ENCODE data around the gene C20orf173.
"Not testable (repeated sequence)": the region's sequence is repeated elsewhere in the genome, so short reads cannot be mapped to it uniquely, and the experiment has no call there.

C20orf173 gene

GRCh38 chr20:35523298-35523888 lies 6.1 kb downstream of the C20orf173 start:
- no peaks in the 10 kb centered on the region for H3K36me3 ChIP-seq (ENCODE audit: insufficient read depth, low read length)
- no peak overlapping the region for H3K27ac ChIP-seq (ENCODE audit: low read depth, low read length)
- WGBS = 72% methylated on average over 6 of the region's 6 CpGs
- no peaks in the 10 kb centered on the region for H3K27me3 ChIP-seq (ENCODE audit: insufficient read depth, low read length)
- no peaks in the 10 kb centered on the region for H3K9me3 ChIP-seq (ENCODE audit: insufficient read depth, low read depth, low read length)
- no peak overlapping the region for H3K4me3 ChIP-seq (ENCODE audit: low read length)
- H3K9ac ChIP-seq (ENCODE audit: low read depth, low read length) = no peak overlapping the region
- no peaks in the 10 kb centered on the region for H3K4me1 ChIP-seq (ENCODE audit: insufficient read depth, low read length)

DNA sequence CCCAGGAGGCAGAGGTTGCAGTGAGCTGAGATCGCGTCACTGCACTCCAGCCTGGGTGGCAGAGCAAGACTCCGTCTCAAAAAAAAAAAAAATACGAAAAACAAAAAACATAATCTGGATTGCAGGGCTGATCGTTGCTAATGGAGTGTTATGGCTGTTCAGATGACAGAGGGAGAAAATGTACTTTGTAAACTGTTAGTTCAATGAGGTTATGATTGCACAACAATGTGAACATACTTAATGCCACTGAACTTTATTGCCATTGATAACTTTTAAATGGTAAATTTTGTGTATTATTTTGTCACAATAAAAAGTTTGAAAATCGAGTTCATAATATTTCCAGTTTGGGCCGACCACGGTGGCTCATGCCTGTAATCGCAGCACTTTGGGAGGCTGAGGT lies 10.5 kb downstream of the C20orf173 start:
- Histone ChIP-seq H3K36me3 (ENCODE audit: insufficient read depth, low read length) (no peaks in the 10 kb centered on the region), H3K4me1 (ENCODE audit: insufficient read depth, low read length) (no peaks in the 10 kb centered on the region), H3K9me3 (ENCODE audit: insufficient read depth, low read depth, low read length) (no peaks in the 10 kb centered on the region), H3K27ac (ENCODE audit: low read depth, low read length) (no peak overlapping the region), H3K9ac (ENCODE audit: low read depth, low read length) (no peak overlapping the region), H3K27me3 (ENCODE audit: insufficient read depth, low read length) (no peaks in the 10 kb centered on the region), H3K4me3 (ENCODE audit: low read length) (no peak overlapping the region)
- WGBS = 91% methylated on average over 9 of the region's 9 CpGs

GRCh38 chr20:35517767-35518166 lies 11.7 kb downstream of the C20orf173 start:
- H3K27ac ChIP-seq (ENCODE audit: low read depth, low read length); H3K9ac ChIP-seq (ENCODE audit: low read depth, low read length); H3K4me1 ChIP-seq (ENCODE audit: insufficient read depth, low read length); H3K9me3 ChIP-seq (ENCODE audit: insufficient read depth, low read depth, low read length); H3K27me3 ChIP-seq (ENCODE audit: insufficient read depth, low read length); H3K4me3 ChIP-seq (ENCODE audit: low read length); H3K36me3 ChIP-seq (ENCODE audit: insufficient read depth, low read length): not testable (repeated sequence)
- 82% methylated on average over 4 of the region's 5 CpGs for WGBS

- Histone ChIP-seq H3K9ac (ENCODE audit: low read depth, low read length) (no peak overlapping the region), H3K36me3 (ENCODE audit: insufficient read depth, low read length) (peaks cover 9% of the 10 kb centered on the region), H3K4me1 (ENCODE audit: insufficient read depth, low read length) (no peaks in the 10 kb centered on the region), H3K9me3 (ENCODE audit: insufficient read depth, low read depth, low read length) (no peaks in the 10 kb centered on the region), H3K4me3 (ENCODE audit: low read length) (no peak overlapping the region), H3K27ac (ENCODE audit: low read depth, low read length) (no peak overlapping the region), H3K27me3 (ENCODE audit: insufficient read depth, low read length) (no peaks in the 10 kb centered on the region)
- 90% methylated on average over 1 of the region's 1 CpG for WGBS
Measured at GRCh38 chr20:35517125-35517524, 12.3 kb downstream of the C20orf173 start.

- Histone ChIP-seq H3K4me3 (ENCODE audit: low read length) (no peak overlapping the region), H3K27me3 (ENCODE audit: insufficient read depth, low read length) (no peaks in the 10 kb centered on the region), H3K27ac (ENCODE audit: low read depth, low read length) (no peak overlapping the region), H3K9ac (ENCODE audit: low read depth, low read length) (no peak overlapping the region), H3K36me3 (ENCODE audit: insufficient read depth, low read length) (peaks cover 19% of the 10 kb centered on the region), H3K4me1 (ENCODE audit: insufficient read depth, low read length) (no peaks in the 10 kb centered on the region), H3K9me3 (ENCODE audit: insufficient read depth, low read depth, low read length) (no peaks in the 10 kb centered on the region)
- WGBS = 79% methylated on average over 2 of the region's 3 CpGs
Measured at GRCh38 chr20:35515949-35516645, 13.4 kb downstream of the C20orf173 start.

GRCh38 chr20:35515341-35515740 lies 14.1 kb downstream of the C20orf173 start:
- peaks cover 26% of the 10 kb centered on the region for H3K36me3 ChIP-seq (ENCODE audit: insufficient read depth, low read length)
- no peak overlapping the region for H3K4me3 ChIP-seq (ENCODE audit: low read length)
- no peak overlapping the region for H3K27ac ChIP-seq (ENCODE audit: low read depth, low read length)
- no peaks in the 10 kb centered on the region for H3K4me1 ChIP-seq (ENCODE audit: insufficient read depth, low read length)
- no peak overlapping the region for H3K9ac ChIP-seq (ENCODE audit: low read depth, low read length)
- H3K9me3 ChIP-seq (ENCODE audit: insufficient read depth, low read depth, low read length) = no peaks in the 10 kb centered on the region
- no peaks in the 10 kb centered on the region for H3K27me3 ChIP-seq (ENCODE audit: insufficient read depth, low read length)
- WGBS = 92% methylated on average over 4 of the region's 4 CpGs

DNA sequence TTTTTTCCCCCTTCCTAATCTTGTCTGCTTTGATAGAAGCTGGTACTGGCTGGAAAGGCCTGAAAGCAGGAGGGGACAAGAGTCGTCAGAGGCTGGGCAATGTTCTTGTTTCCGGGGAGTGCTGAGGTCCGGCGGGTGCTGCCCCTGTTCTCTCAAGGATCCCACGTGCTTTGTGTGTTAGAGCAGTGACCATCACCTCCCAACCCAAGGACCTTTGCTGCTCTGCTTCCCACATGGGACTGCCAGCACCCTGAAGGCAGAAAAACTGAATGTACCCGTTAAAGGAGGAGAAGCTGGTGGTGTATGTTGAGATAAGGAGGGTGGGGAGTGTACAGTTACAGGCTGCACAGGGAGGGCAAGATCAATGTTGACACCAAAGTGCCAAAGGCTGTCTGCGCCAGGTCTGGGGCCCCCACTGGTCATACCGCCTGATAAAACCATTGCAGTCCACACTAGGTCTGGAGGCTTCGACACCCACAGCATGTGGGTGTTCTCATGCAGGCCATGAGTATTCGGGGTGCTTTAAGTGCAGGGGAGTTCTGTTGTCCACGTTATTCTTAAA lies 15.0 kb downstream of the C20orf173 start:
- no peak overlapping the region for H3K4me3 ChIP-seq (ENCODE audit: low read length)
- H3K9me3 ChIP-seq (ENCODE audit: insufficient read depth, low read depth, low read length) = no peaks in the 10 kb centered on the region
- H3K9ac ChIP-seq (ENCODE audit: low read depth, low read length) = no peak overlapping the region
- no peaks in the 10 kb centered on the region for H3K4me1 ChIP-seq (ENCODE audit: insufficient read depth, low read length)
- peaks cover 35% of the 10 kb centered on the region for H3K36me3 ChIP-seq (ENCODE audit: insufficient read depth, low read length)
- WGBS = 94% methylated on average over 11 of the region's 11 CpGs
- no peak overlapping the region for H3K27ac ChIP-seq (ENCODE audit: low read depth, low read length)
- no peaks in the 10 kb centered on the region for H3K27me3 ChIP-seq (ENCODE audit: insufficient read depth, low read length)

DNA sequence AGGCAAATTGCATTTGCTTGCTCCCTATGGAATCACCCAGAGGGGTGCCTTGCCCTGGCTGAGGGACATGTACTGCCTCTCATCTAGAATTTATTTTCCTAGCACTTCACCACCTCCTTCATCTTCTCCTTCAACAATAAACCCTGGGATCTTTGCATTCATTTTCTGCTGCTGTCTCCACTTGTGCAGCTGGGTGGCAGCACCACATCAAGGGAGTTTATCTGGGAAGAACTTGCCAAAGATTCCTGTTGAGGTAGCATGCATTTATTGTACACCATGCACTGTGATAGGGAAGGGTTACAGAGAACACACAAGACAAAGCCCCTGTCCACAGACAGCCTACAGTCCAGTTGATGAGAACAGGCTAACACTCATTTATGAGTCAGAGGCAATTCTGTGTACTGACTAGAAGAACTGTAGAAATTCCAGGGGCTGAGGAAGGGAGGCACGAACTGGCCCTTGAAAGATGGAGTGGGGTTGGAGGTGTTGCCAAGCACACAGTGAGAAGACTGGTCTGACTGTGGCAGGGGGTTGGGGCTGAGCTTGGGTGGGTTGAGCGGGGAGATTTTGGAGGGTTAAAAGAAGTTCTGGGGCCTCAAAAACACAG lies 17.5 kb downstream of the C20orf173 start:
- Histone ChIP-seq H3K4me1 (ENCODE audit: insufficient read depth, low read length) (no peaks in the 10 kb centered on the region), H3K9me3 (ENCODE audit: insufficient read depth, low read depth, low read length) (no peaks in the 10 kb centered on the region), H3K9ac (ENCODE audit: low read depth, low read length) (no peak overlapping the region), H3K27ac (ENCODE audit: low read depth, low read length) (no peak overlapping the region), H3K4me3 (ENCODE audit: low read length) (no peak overlapping the region), H3K27me3 (ENCODE audit: insufficient read depth, low read length) (no peaks in the 10 kb centered on the region), H3K36me3 (ENCODE audit: insufficient read depth, low read length) (peaks cover 59% of the 10 kb centered on the region)
- WGBS = 91% methylated on average over 2 of the region's 2 CpGs

DNA sequence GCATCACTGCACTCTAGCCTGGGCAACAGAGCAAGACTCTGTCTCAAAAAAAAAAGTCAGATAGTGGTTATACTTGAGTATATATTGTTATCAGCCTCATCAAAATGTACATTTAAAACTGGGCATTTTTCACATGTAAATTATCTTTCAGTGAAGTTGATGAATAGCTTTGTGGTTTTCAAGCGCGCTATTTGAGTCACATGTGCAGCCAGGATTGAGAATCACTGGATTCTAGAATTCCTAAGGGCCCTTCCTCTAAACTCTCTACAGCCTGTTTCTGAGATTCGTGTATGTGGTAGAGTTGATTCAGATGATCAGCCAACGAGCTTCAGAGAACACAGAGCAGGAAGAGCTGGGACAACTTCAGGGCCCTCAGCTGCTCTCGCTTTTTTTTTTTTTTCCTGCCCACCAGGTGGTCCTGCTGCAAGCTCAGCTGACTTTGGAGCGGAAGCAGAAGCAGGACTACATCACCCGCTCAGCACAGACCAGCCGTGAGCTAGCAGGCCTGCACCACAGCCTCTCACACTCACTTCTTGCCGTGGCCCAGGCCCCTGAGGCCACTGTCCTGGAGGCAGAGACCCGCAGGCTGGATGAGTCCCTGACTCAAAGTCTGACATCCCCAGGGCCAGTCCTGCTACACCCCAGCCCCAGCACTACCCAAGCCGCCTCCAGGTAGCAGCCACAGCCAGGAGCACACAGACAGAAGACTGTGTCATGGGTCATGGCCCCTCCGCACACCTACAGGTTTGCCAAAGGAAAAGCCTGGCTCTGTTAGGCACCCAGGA lies 18.3 kb downstream of the C20orf173 start:
- WGBS = 95% methylated on average over 10 of the region's 12 CpGs
- Histone ChIP-seq H3K27me3 (ENCODE audit: insufficient read depth, low read length) (no peaks in the 10 kb centered on the region), H3K4me1 (ENCODE audit: insufficient read depth, low read length) (no peaks in the 10 kb centered on the region), H3K36me3 (ENCODE audit: insufficient read depth, low read length) (peaks cover 67% of the 10 kb centered on the region), H3K27ac (ENCODE audit: low read depth, low read length) (no peak overlapping the region), H3K4me3 (ENCODE audit: low read length) (no peak overlapping the region), H3K9ac (ENCODE audit: low read depth, low read length) (no peak overlapping the region), H3K9me3 (ENCODE audit: insufficient read depth, low read depth, low read length) (no peaks in the 10 kb centered on the region)

DNA sequence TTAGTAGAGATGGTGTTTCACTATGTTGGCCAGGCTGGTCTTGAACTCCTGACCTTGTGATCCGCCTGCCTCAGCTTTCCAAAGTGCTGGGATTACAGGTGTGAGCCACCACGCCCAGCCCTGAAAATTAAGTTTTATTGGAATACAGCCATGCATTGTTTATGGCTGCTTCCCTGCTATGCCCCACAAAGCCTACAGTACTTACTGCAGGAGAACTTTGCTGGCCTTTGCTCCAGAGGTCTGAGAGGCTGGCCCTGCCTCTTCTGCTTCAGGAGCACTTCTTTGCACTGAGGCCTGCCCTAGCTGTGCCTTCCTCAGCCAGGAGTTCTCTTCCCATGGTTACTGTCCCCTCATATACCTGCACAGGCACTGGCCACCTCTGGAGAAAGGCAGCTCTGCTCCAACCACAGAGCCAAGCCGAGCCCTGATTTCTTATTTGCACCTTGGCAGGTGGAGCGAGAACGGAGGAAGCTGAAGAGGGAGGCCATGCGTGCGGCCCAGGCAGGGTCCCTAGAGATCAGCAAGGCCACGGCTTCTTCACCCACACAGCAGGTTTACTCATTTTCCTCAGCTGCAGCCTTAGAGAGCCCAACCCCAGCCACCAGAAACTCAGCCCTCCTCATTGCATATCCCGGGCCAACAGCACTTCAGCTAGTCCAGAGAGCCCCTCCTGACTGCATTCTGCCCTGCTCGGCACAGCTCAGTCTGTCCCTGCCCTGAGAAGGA lies 20.8 kb downstream of the C20orf173 start:
- no peaks in the 10 kb centered on the region for H3K9me3 ChIP-seq (ENCODE audit: insufficient read depth, low read depth, low read length)
- 89% methylated on average over 10 of the region's 10 CpGs for whole genome bisulfite sequencing
- no peaks in the 10 kb centered on the region for H3K27me3 ChIP-seq (ENCODE audit: insufficient read depth, low read length)
- no peaks in the 10 kb centered on the region for H3K4me1 ChIP-seq (ENCODE audit: insufficient read depth, low read length)
- no peak overlapping the region for H3K9ac ChIP-seq (ENCODE audit: low read depth, low read length)
- no peak overlapping the region for H3K27ac ChIP-seq (ENCODE audit: low read depth, low read length)
- peaks cover 89% of the 10 kb centered on the region for H3K36me3 ChIP-seq (ENCODE audit: insufficient read depth, low read length)
- H3K4me3 ChIP-seq (ENCODE audit: low read length) = no peak overlapping the region

Data from HUES64 (cell line).